ENCODE data around the gene PRKCE. TPM values are rescaled to one million over a fixed set of nuclear protein-coding genes. Genes with fewer than 3 reads are reported as not detected.

Gene PRKCE
- total RNA-seq, 4 donors from 2014 or later: 20.0 to 29.7 (median 25.2) TPM

DNA sequence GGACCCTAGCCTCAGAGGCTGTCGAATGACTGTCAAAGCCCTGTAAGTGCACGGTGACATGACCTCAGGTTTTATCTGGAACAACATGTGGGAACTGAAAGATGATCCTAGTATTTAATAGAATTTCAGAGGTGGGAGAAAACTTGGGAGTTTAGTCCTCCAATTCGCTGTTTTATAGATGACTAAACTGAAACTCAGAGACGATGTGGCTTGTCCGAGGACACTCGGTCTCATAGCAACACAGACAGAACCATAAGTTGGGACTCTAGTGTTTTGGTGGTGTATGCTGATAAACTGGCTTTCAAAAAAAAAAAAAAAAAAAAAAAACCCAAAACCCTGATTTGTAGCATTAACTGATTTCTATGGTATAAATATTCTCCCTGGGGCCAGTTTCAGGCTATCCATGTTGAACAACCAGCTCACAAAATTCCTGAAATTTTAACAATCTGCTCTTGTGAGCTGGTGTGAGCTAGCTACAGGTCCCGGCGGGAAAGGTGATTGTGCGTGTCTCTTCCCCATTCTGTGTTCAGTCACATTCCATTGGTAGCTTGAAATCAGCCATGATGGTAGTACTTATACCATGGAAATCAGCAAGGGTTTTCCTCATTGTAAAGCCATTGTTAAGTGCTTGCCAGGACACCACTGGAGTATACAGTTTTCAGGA, 450.2 kb downstream of the PRKCE start:
- no peaks in the 10 kb centered on the region for H3K36me3 ChIP-seq
- H3K4me3 ChIP-seq: no peak overlapping the region
- no peak overlapping the region for H3K27ac ChIP-seq
- DNase-seq: no peak
- no peak for TF ChIP-seq CTCF (IDR thresholded peaks at IDR 0.05)
- TF ChIP-seq POLR2A (IDR thresholded peaks at IDR 0.05): no peak
- no peaks in the 10 kb centered on the region for H3K27me3 ChIP-seq
- no peaks in the 10 kb centered on the region for H3K9me3 ChIP-seq
- H3K4me1 ChIP-seq: no peaks in the 10 kb centered on the region

GRCh38 chr2:46106690-46107089, 455.2 kb downstream of the PRKCE start:
- Histone ChIP-seq H3K9me3 (no peaks in the 10 kb centered on the region), H3K4me3 (no peak overlapping the region), H3K27ac (no peak overlapping the region), H3K4me1 (no peaks in the 10 kb centered on the region), H3K27me3 (no peaks in the 10 kb centered on the region), H3K36me3 (no peaks in the 10 kb centered on the region)
- no peak for TF ChIP-seq POLR2A (IDR thresholded peaks at IDR 0.05)
- TF ChIP-seq CTCF (IDR thresholded peaks at IDR 0.05): no peak
- no peak for DNase-seq

- no peak for DNase-seq
- H3K4me1 ChIP-seq: peaks cover 0 to 7% (median 0%) of the 10 kb centered on the region in 4 donors
- no peak overlapping the region for H3K4me3 ChIP-seq
- TF ChIP-seq CTCF (IDR thresholded peaks at IDR 0.05) (no peak), POLR2A (IDR thresholded peaks at IDR 0.05) (no peak)
- H3K27me3 ChIP-seq: no peaks in the 10 kb centered on the region
- no peaks in the 10 kb centered on the region for H3K36me3 ChIP-seq
- H3K27ac ChIP-seq: no peak overlapping the region
- no peaks in the 10 kb centered on the region for H3K9me3 ChIP-seq
Measured at GRCh38 chr2:46114996-46115395, 463.5 kb downstream of the PRKCE start.

- H3K9me3 ChIP-seq: no peaks in the 10 kb centered on the region
- no peaks in the 10 kb centered on the region for H3K36me3 ChIP-seq
- H3K27me3 ChIP-seq: no peaks in the 10 kb centered on the region
- peaks cover 0 to 13% (median 0%) of the 10 kb centered on the region in 4 donors for H3K4me1 ChIP-seq
- TF ChIP-seq CTCF (IDR thresholded peaks at IDR 0.05) (no peak), POLR2A (IDR thresholded peaks at IDR 0.05) (no peak)
- no peak overlapping the region for H3K4me3 ChIP-seq
- no peak overlapping the region for H3K27ac ChIP-seq
- no peak for DNase-seq
Measured at GRCh38 chr2:46116150-46116549, 464.7 kb downstream of the PRKCE start.

DNA sequence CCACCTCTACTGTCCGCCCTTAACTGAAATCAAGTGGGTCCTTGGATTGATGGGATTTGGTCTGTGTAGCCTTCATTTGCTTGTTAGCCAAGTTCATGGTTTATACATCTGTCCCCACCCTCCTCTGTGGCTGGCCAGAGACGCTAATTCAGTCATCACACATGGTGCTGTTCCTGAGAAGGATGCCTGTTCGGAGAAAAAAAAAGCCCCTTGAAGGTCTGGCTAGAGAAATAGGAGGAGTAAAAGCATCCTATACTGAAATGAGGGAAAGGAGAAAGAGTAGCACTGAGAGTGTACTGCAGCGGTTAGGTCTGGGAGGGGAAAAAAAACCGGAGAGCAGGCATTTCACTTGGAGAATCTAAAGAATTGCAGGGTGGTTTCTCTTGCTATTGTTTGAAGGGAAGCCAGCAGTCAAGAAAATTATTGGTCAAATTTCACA, 465.1 kb downstream of the PRKCE start:
- no peak for TF ChIP-seq CTCF (IDR thresholded peaks at IDR 0.05)
- no peak for TF ChIP-seq POLR2A (IDR thresholded peaks at IDR 0.05)
- no peak overlapping the region for H3K27ac ChIP-seq
- no peak for DNase-seq
- H3K36me3 ChIP-seq: no peaks in the 10 kb centered on the region
- H3K4me1 ChIP-seq: peaks cover 0 to 17% (median 0%) of the 10 kb centered on the region in 4 donors
- H3K4me3 ChIP-seq: no peak overlapping the region
- no peaks in the 10 kb centered on the region for H3K9me3 ChIP-seq
- no peaks in the 10 kb centered on the region for H3K27me3 ChIP-seq
